T-helper 17 cell (primary cell): ENCODE measurements around the gene FBXO17. TPM values are rescaled to one million over a fixed set of nuclear protein-coding genes. Genes with fewer than 3 reads are reported as not detected.
"Not testable (repeated sequence)": the region's sequence is repeated elsewhere in the genome, so short reads cannot be mapped to it uniquely, and the experiment has no call there.

Experiments used
- ATAC-seq: fragments of 150-1000 bp; cut with Tn5 transposase; 2 replicates; pipeline ENCODE4 v1.10.0; 2021; ENCODE audit warnings: mild to moderate bottlenecking, moderate library complexity
- DNase-seq, 3 donors: peaks; one replicate each; pipeline versions ENCODE4 v3.0.0 to v3.0.0-alpha.2; 2020 to 2021
- H3K9me3 ChIP-seq: one replicate; pipeline ENCODE4 v1.7.0; 2013; ENCODE audit warnings: low read length, mild to moderate bottlenecking; ENCODE audit not compliant: control insufficient read depth, poor library complexity, severe bottlenecking
- H3K27ac Mint-ChIP-seq: one replicate; pipeline ENCODE4 v1.8.0; 2022; ENCODE audit warnings: mild to moderate bottlenecking, moderate library complexity, mixed read lengths
- H3K27me3 Mint-ChIP-seq: one replicate; pipeline ENCODE4 v1.8.0; 2022; ENCODE audit warnings: mixed read lengths
- H3K36me3 Mint-ChIP-seq: one replicate; pipeline ENCODE4 v1.8.0; 2022; ENCODE audit warnings: low read depth, mixed read lengths
- H3K4me1 Mint-ChIP-seq: one replicate; pipeline ENCODE4 v1.8.0; 2022; ENCODE audit warnings: mild to moderate bottlenecking, mixed read lengths
- H3K4me3 Mint-ChIP-seq: one replicate; pipeline ENCODE4 v1.8.0; 2022; ENCODE audit warnings: mild to moderate bottlenecking, moderate library complexity, mixed read lengths
- total RNA-seq, 4 donors: library from RNA in 2 of 4; stranded (reverse) in 2 of 4; gene quantifications; one replicate each; pipeline ENCODE4 v1.2.3 and lab custom pipeline; 2022 to 2026

FBXO17 gene
- total RNA-seq, 2 donors from 2014 or later: 0.16 TPM; not detected in 1

GRCh38 chr19:38997576-38997975 is 22.0 kb upstream of the FBXO17 start:
- ATAC-seq, H3K9me3 ChIP-seq, H3K27ac Mint-ChIP-seq, H3K4me3 Mint-ChIP-seq, H3K4me1 Mint-ChIP-seq, DNase-seq, H3K36me3 Mint-ChIP-seq: not testable (repeated sequence)
- H3K27me3 Mint-ChIP-seq: peaks cover 31% of the 10 kb centered on the region

GRCh38 chr19:38993271-38993670 is 17.7 kb upstream of the FBXO17 start:
- ATAC-seq (no peak), DNase-seq (no peak)
- peaks cover 44% of the 10 kb centered on the region for H3K27me3 Mint-ChIP-seq
- no peak overlapping the region for H3K4me3 Mint-ChIP-seq
- peaks cover 2% of the 10 kb centered on the region for H3K36me3 Mint-ChIP-seq
- H3K4me1 Mint-ChIP-seq: no peaks in the 10 kb centered on the region
- H3K9me3 ChIP-seq: no peaks in the 10 kb centered on the region
- H3K27ac Mint-ChIP-seq: no peak overlapping the region

GRCh38 chr19:38990949-38991697 is 15.6 kb upstream of the FBXO17 start:
- Mint-ChIP-seq H3K27ac (no peak overlapping the region), H3K27me3 (peaks cover 44% of the 10 kb centered on the region), H3K36me3 (peaks cover 2% of the 10 kb centered on the region), H3K4me1 (no peaks in the 10 kb centered on the region), H3K4me3 (no peak overlapping the region)
- DNase-seq (no peak), ATAC-seq (no peak)
- H3K9me3 ChIP-seq: no peaks in the 10 kb centered on the region

GRCh38 chr19:38989614-38990013 is 14.1 kb upstream of the FBXO17 start:
- DNase-seq, H3K4me1 Mint-ChIP-seq, ATAC-seq, H3K4me3 Mint-ChIP-seq, H3K27ac Mint-ChIP-seq, H3K9me3 ChIP-seq, H3K36me3 Mint-ChIP-seq: not testable (repeated sequence)
- H3K27me3 Mint-ChIP-seq: peaks cover 38% of the 10 kb centered on the region

- H3K36me3 Mint-ChIP-seq: no peaks in the 10 kb centered on the region
- no peaks in the 10 kb centered on the region for H3K9me3 ChIP-seq
- DNase-seq (no peak), ATAC-seq (no peak)
- H3K4me3 Mint-ChIP-seq: no peak overlapping the region
- H3K4me1 Mint-ChIP-seq: no peaks in the 10 kb centered on the region
- H3K27me3 Mint-ChIP-seq: peaks cover 34% of the 10 kb centered on the region
- no peak overlapping the region for H3K27ac Mint-ChIP-seq
Observed at GRCh38 chr19:38989066-38989605, 13.6 kb upstream of the FBXO17 start.

- H3K27me3 Mint-ChIP-seq: peaks cover 34% of the 10 kb centered on the region
- not testable (repeated sequence) for H3K36me3 Mint-ChIP-seq, H3K9me3 ChIP-seq, DNase-seq, H3K27ac Mint-ChIP-seq, H3K4me3 Mint-ChIP-seq, H3K4me1 Mint-ChIP-seq, ATAC-seq
Observed at GRCh38 chr19:38988627-38989026, 13.1 kb upstream of the FBXO17 start.

GRCh38 chr19:38987745-38988144 is 12.2 kb upstream of the FBXO17 start:
- not testable (repeated sequence) for DNase-seq, H3K4me3 Mint-ChIP-seq, H3K27ac Mint-ChIP-seq, H3K9me3 ChIP-seq, ATAC-seq, H3K36me3 Mint-ChIP-seq, H3K4me1 Mint-ChIP-seq
- peaks cover 27% of the 10 kb centered on the region for H3K27me3 Mint-ChIP-seq

- no peak for ATAC-seq
- Mint-ChIP-seq H3K27ac (no peak overlapping the region), H3K36me3 (no peaks in the 10 kb centered on the region), H3K4me1 (no peaks in the 10 kb centered on the region), H3K27me3 (peaks cover 12% of the 10 kb centered on the region), H3K4me3 (no peak overlapping the region)
- no peaks in the 10 kb centered on the region for H3K9me3 ChIP-seq
- no peak for DNase-seq
Observed at GRCh38 chr19:38985262-38985661, 9.7 kb upstream of the FBXO17 start.

- Mint-ChIP-seq H3K27ac (no peak overlapping the region), H3K36me3 (peaks cover 2% of the 10 kb centered on the region), H3K4me3 (no peak overlapping the region), H3K27me3 (peaks cover 22% of the 10 kb centered on the region), H3K4me1 (peaks cover 7% of the 10 kb centered on the region)
- ATAC-seq (no peak), DNase-seq (no peak)
- H3K9me3 ChIP-seq: no peaks in the 10 kb centered on the region
Observed at GRCh38 chr19:38980583-38981374, 5.2 kb upstream of the FBXO17 start.

GRCh38 chr19:38979812-38980211 is 4.3 kb upstream of the FBXO17 start:
- Mint-ChIP-seq H3K4me1 (peaks cover 11% of the 10 kb centered on the region), H3K36me3 (peaks cover 4% of the 10 kb centered on the region), H3K4me3 (no peak overlapping the region), H3K27me3 (peaks cover 27% of the 10 kb centered on the region), H3K27ac (no peak overlapping the region)
- H3K9me3 ChIP-seq: no peaks in the 10 kb centered on the region
- ATAC-seq: no peak
- DNase-seq: no peak

- no peak for DNase-seq
- peaks cover 33% of the 10 kb centered on the region for H3K27me3 Mint-ChIP-seq
- H3K27ac Mint-ChIP-seq: no peak overlapping the region
- peaks cover 4% of the 10 kb centered on the region for H3K36me3 Mint-ChIP-seq
- peaks cover 11% of the 10 kb centered on the region for H3K4me1 Mint-ChIP-seq
- no peak for ATAC-seq
- H3K9me3 ChIP-seq: no peaks in the 10 kb centered on the region
- H3K4me3 Mint-ChIP-seq: no peak overlapping the region
Observed at GRCh38 chr19:38978326-38978689, 2.8 kb upstream of the FBXO17 start.

- no peak overlapping the region for H3K27ac Mint-ChIP-seq
- ATAC-seq (no peak), DNase-seq (no peak)
- H3K4me3 Mint-ChIP-seq: no peak overlapping the region
- peaks cover 11% of the 10 kb centered on the region for H3K4me1 Mint-ChIP-seq
- H3K27me3 Mint-ChIP-seq: peaks cover 33% of the 10 kb centered on the region
- peaks cover 4% of the 10 kb centered on the region for H3K36me3 Mint-ChIP-seq
- H3K9me3 ChIP-seq: no peaks in the 10 kb centered on the region
Observed at GRCh38 chr19:38977445-38978325, 2.1 kb upstream of the FBXO17 start.

- H3K27me3 Mint-ChIP-seq: peaks cover 33% of the 10 kb centered on the region
- no peak for DNase-seq
- no peaks in the 10 kb centered on the region for H3K9me3 ChIP-seq
- peak overlapping the region; percentile 77 for H3K4me3 Mint-ChIP-seq
- no peak for ATAC-seq
- peaks cover 4% of the 10 kb centered on the region for H3K36me3 Mint-ChIP-seq
- H3K4me1 Mint-ChIP-seq: peaks cover 11% of the 10 kb centered on the region
- H3K27ac Mint-ChIP-seq: no peak overlapping the region
Observed at GRCh38 chr19:38975861-38976271, 324 bp upstream of the FBXO17 start.
